ENCODE measurements around the gene GNL3L. TPM values are rescaled to one million over a fixed set of nuclear protein-coding genes. Genes with fewer than 3 reads are reported as not detected.

The GNL3L gene
- 19.9 to 25.7 TPM (median 24.1 TPM) in 5 replicates for total RNA-seq (2022; extraction: Qiagen RNA extraction; ENCODE audit: low read depth)

DNA sequence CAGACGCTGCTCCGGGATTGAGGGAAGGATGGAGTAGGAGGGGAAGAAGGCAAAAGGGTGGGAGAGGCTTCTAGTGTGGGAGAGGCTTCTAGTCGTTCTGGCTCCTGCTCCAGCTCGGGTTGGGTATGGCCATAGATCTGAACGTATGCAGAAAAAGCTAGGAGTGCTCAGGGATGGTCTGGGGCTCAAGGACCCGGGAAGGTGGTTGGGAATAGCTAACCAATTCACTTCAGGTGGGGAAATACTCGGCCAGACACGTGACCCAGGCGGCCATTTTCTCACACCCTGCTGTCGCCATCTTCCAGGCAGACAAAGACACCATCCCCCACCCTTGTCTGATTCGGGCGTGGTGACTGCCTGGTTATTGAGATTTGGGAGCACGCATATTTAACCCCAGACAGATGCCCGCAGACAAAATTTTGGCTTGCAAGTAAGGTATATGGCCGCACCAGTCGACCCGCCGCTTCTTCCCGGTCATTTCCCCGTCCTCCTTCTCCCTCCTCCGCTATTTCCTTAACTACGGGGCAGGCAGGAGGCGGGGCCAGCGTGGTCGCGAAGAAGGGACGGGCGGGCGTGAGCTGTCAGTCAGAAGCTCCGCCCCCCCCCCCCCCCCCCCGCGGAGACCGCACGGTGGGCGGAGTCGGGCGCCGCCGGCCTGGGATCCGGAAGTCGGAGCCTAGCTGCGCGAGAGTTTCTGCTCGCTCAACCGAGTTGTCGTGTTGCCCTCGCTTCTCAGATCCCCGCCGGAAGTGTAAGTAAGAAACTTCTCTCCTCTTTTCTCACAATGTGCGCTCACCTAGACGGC lies at the start of gene GNL3L:
GNL3L (plus strand) TSS at position 668 of the 805 bp plus-strand sequence. CDS start 2,348 bp downstream, outside the sequence.

DNA sequence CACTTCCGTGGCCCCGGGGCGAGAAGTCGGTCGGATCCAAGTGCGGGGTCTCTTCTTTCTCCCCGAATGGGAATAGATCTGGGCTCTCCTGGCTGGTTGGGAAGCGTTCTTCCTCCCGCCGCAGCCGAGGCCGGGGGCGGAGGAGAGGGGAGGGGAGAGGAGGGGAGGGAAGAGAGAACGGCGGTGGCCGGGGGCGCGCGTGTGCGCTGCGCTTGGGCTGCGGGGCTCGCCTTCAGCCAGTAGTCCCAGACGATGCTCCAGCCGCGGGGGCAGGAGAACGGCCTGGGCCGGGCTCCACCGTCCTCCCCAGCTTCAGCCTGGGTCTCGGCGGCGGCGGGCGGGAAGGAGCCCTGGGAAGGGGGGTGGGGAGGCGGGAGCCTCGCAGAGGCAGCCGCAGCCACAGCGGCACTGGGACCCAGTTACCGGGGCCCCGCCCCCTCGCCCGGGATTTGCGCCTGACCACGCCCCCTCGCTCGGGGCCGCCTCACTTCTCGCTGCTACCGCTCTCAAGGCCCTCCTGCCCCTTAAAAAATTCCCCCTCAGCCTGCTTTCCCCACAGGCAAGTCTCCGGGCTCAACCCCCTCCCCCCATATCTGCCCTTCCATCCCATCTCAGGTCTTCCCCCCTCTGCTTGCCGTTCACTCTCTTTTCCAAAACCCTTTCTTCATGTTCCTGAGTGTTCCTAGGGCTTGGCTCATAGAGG lies 34.1 kb upstream of the GNL3L start, which contains the start of gene FGD1:
FGD1 (minus strand) TSS at position 421 of the 703 bp plus-strand sequence. CDS start 802 bp downstream, outside the sequence.

Other genes with a start within 250 kb of the GNL3L start
- 0.01 TPM in 2 of 5 replicates, not detected in the others for gene WNK3, start 172.2 kb upstream of the GNL3L start, total RNA-seq (2022; extraction: Qiagen RNA extraction; ENCODE audit: low read depth)
- gene TSR2, start 89.8 kb upstream of the GNL3L start, total RNA-seq (2022; extraction: Qiagen RNA extraction; ENCODE audit: low read depth) = 53.6 to 58.3 TPM (median 55.9 TPM) in 5 replicates
- 5.8 to 9.9 TPM (median 7.7 TPM) in 5 replicates for gene FGD1, start 34.0 kb upstream of the GNL3L start, total RNA-seq (2022; extraction: Qiagen RNA extraction; ENCODE audit: low read depth)